PC-3 (cell line): Measurements from ENCODE around the gene ZNF777.

Source experiments
- EZH2 ChIP-seq: fragments of 300-600 bp; sonication (generic); IDR thresholded peaks from one replicate; pipeline ENCODE4 v1.6.1; 2017; ENCODE audit warnings: antibody characterized with exemption, mild to moderate bottlenecking, low read length; ENCODE audit not compliant: unreplicated experiment
- EZH2phosphoT487 ChIP-seq: fragments of 300-600 bp; sonication (generic); IDR thresholded peaks from 2 replicates; pipeline ENCODE4 v1.6.1; 2018; ENCODE audit warnings: mild to moderate bottlenecking, antibody characterized with exemption, low read length, borderline replicate concordance
- TF ChIP-seq, protein P1 (sequence below): fragments of 300-600 bp; sonication (generic); conservative IDR thresholded peaks from 2 replicates; pipeline ENCODE4 v1.5.1; 2017; ENCODE audit warnings: antibody characterized with exemption, low read depth, mild to moderate bottlenecking, low read length

DNA sequence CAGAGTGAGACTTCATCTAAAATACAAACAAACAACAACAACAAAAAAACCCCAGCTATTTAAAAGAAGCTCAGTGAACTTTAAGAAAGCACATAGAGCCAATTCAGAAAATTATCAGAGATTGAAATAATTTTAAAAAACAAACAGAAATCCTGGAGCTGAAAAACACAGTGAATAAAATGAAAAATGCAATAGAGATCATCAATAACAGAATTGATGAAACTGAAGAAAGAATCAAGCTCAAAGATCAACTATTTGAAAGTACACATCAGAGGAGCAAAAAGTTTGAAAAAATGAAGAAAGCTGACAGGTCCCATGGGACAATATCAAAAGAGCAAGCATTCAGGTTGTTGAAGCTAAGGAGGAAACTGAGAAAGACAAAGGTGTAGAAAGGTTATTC, 48.9 kb upstream of the ZNF777 start:
- TF ChIP-seq, protein P1, sequence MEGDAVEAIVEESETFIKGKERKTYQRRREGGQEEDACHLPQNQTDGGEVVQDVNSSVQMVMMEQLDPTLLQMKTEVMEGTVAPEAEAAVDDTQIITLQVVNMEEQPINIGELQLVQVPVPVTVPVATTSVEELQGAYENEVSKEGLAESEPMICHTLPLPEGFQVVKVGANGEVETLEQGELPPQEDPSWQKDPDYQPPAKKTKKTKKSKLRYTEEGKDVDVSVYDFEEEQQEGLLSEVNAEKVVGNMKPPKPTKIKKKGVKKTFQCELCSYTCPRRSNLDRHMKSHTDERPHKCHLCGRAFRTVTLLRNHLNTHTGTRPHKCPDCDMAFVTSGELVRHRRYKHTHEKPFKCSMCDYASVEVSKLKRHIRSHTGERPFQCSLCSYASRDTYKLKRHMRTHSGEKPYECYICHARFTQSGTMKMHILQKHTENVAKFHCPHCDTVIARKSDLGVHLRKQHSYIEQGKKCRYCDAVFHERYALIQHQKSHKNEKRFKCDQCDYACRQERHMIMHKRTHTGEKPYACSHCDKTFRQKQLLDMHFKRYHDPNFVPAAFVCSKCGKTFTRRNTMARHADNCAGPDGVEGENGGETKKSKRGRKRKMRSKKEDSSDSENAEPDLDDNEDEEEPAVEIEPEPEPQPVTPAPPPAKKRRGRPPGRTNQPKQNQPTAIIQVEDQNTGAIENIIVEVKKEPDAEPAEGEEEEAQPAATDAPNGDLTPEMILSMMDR: no peak
- TF ChIP-seq EZH2 (no peak), EZH2phosphoT487 (no peak)
